ENCODE data around the gene METAP1D. TPM values are rescaled to one million over a fixed set of nuclear protein-coding genes. Genes with fewer than 3 reads are reported as not detected.

The METAP1D gene
- total and polyA plus RNA-seq, 8 donors = 2.8 to 24.4 (median 20.1) TPM

GRCh38 chr2:172100080-172100934, 100.6 kb downstream of the METAP1D start:
- Histone ChIP-seq H3K4me3 (no peak overlapping the region), H3K27me3 (peaks cover 100% of the 10 kb centered on the region in 2 donors), H3K27ac (no peak overlapping the region), H3K4me1 (peaks cover 38 to 76% of the 10 kb centered on the region in 2 donors), H3K9me3 (no peaks in the 10 kb centered on the region), H3K36me3 (no peaks in the 10 kb centered on the region)
- intact Hi-C loops (cut with DNase I) = loop anchor here in 1 of 2 donors (10.0 kb wide), 1 partner anchor 286 kb away; no protein-coding TSS in a partner anchor
- DNase-seq (no peak), ATAC-seq (no peak)
- no peak for TF ChIP-seq CTCF (IDR thresholded peaks at IDR 0.05)

- intact Hi-C loops (cut with DNase I) = loop anchor here in 1 of 2 donors (10.0 kb wide), 1 partner anchor 286 kb away; no protein-coding TSS in a partner anchor
- H3K4me3 ChIP-seq = peak overlapping the region in 1 of 2 donors; percentile 58
- peak in 1 of 4 donors; percentile 81 for DNase-seq
Measured at GRCh38 chr2:172100935-172101820, 101.4 kb downstream of the METAP1D start.

GRCh38 chr2:172101821-172102390, 102.2 kb downstream of the METAP1D start:
- Histone ChIP-seq H3K27me3 (peaks cover 100% of the 10 kb centered on the region in 2 donors), H3K4me1 (peaks cover 36 to 73% of the 10 kb centered on the region in 2 donors), H3K9me3 (no peaks in the 10 kb centered on the region), H3K4me3 (peak overlapping the region; percentile 21 to 58), H3K36me3 (no peaks in the 10 kb centered on the region), H3K27ac (no peak overlapping the region)
- ATAC-seq = peak; percentile 13
- no peak for DNase-seq
- no peak for TF ChIP-seq CTCF (IDR thresholded peaks at IDR 0.05)
- intact Hi-C loops (cut with DNase I) = loop anchor here in 1 of 2 donors (10.0 kb wide), 1 partner anchor 287 kb away; no protein-coding TSS in a partner anchor

More at GRCh38 chr2:172100935-172101820, 101.4 kb downstream of the METAP1D start:
- no peak for TF ChIP-seq CTCF (IDR thresholded peaks at IDR 0.05)
- H3K27ac ChIP-seq = no peak overlapping the region
- ATAC-seq = no peak
- H3K4me1 ChIP-seq = peaks cover 31 to 74% of the 10 kb centered on the region in 2 donors
- H3K27me3 ChIP-seq = peaks cover 100% of the 10 kb centered on the region in 2 donors
- H3K9me3 ChIP-seq = no peaks in the 10 kb centered on the region
- no peaks in the 10 kb centered on the region for H3K36me3 ChIP-seq

GRCh38 chr2:172102391-172103359, 102.9 kb downstream of the METAP1D start, which contains the start of gene DLX2:
Gene DLX2 (minus strand): TSS chr2:172102900. CDS start chr2:172102538, 362 bp downstream.
- H3K27ac ChIP-seq = no peak within 1 kb of the TSS
- H3K4me1 ChIP-seq = peaks cover 33 to 68% of the 10 kb centered on the region in 2 donors
- H3K9me3 ChIP-seq = no peaks in the 10 kb centered on the region
- TF ChIP-seq CTCF (IDR thresholded peaks at IDR 0.05) = no peak
- DNase-seq = peak in 3 of 4 donors; percentile 85 to 92 (median 90)
- H3K36me3 ChIP-seq = no peaks in the 10 kb centered on the region
- intact Hi-C loops (cut with DNase I) = loop anchor here in 1 of 2 donors (10.0 kb wide), 1 partner anchor 288 kb away; no protein-coding TSS in a partner anchor
- H3K4me3 ChIP-seq = peak within 1 kb of the TSS; percentile 21 to 58
- peaks cover 100% of the 10 kb centered on the region in 2 donors for H3K27me3 ChIP-seq
- peak; percentile 70 for ATAC-seq

All from left lung (tissue), 10 donors.